HG03064 (cell line): Measurements from ENCODE around the gene CNGA1.

Experiments
- ATAC-seq: cut with Tn5 transposase; IDR thresholded peaks from one replicate; pipeline ENCODE4 v1.9.1; 2021; ENCODE audit warnings: low read depth; ENCODE audit not compliant: unreplicated experiment

Gene CNGA1

GRCh38 chr4:48016141-48017107 lies at the start of gene CNGA1, which contains the start of gene NIPAL1:
Gene CNGA1 (minus strand): TSS chr4:48016681. CDS start chr4:47952689, 63,992 bp downstream.
Gene NIPAL1 (plus strand): TSS chr4:48016772. CDS start chr4:48016840, 68 bp downstream.
- peak; percentile 81 for ATAC-seq

DNA sequence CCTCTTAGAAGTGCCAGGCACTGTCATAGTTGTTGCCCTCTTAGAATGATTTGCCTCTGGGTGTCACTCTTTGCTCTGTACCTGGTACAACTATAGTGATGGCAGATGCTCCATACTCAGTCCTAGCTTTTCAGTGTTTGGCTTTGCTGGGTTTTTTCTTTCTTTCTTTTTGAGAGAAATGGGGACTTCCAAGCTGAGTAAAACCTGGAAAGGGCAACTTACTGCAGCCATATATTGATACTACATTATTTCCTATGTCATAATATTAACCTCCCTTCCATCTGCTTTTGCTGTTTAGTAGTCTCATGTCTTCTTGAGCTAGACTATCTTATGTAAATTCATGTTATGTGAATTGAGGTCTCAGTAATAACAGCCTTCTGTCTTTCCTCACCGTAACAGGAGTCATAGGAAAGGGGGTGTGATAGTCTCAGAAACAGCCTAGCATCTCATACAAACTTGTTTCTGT lies 49.1 kb upstream of the CNGA1 start:
- ATAC-seq: peak; percentile 61

GRCh38 chr4:48064349-48064748 lies 47.9 kb upstream of the CNGA1 start:
- no peak for ATAC-seq

DNA sequence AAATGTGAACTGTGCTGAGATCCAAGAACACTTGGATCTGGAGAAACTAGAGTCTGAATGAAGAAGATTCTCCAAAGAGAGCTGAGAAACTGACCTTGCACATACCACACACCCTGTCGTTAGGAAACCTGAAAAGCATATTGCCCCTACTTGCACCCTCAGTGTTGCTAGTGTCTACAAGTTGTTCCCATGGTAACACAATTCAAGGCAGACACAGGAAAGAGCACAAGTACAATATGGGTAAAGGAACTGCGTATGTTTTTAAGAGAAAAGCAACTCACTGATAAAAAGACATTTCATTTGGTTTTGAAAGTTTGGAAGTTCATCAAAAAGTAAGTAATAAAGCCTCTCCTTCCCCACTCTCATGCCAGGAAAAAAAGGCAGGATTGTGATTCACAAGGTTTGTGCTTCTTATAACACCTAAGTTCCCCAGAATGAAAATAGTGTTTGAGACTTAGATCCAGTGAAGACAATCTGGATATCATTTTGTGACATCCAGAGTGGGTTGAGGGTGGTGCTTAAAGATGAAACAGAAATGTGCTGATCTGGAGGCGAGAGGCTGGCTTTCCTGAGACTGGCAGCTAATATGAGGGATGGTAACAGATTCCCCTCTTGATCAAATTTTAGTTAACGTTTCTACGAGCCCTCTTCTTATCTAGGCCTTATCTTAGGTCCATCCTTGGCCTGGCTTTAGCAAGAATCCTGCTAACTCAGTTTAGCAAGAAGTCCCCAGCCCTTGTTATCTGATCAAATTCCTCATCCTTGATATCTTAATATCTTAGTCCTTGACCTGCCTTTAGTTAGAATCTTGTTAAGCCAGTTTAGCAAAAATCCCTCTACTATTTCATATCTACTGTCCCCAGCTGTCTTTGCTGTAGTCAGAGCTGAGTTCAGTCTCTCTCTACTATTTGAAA lies 42.4 kb upstream of the CNGA1 start:
- no peak for ATAC-seq

DNA sequence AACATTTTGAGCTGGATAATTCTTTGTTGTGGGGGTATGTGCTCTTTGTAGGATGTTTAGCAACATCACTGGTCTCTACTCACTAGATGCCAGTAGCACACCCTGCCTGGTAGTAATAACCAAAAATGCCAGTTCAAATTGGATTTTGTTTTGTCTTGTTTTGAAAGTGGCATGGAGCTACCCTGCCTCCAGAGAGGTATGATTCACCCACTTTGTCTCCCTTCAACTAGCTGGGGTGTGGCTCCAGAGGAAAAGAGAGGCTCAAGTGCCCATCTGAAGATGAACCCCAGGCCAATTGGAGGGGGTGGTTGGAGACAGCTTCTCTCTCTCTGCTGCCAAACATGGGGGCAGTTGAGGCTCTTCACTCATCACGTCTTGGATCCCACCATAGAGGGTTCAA lies 34.6 kb upstream of the CNGA1 start:
- no peak for ATAC-seq

- ATAC-seq: no peak
Observed at GRCh38 chr4:48049483-48049882, 33.0 kb upstream of the CNGA1 start.

DNA sequence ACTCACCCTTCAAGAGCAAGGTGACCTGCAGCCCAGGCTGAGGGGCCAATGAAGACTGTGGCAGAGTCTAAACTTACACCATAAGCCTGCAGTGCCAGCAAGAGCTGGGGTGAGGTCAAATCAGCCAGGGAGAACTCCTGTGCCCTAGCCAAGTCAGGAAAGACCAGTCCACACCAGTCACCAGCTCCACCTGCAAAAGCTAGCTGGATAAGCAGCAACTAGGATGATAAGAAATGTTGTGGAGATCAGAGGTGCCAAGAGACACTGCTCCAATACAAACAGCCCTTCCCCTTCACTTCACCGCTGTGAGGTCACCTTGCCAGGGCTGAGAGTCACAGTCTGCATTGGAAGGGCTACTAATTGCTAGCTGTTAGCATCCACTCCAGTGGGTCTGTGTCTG lies 31.4 kb upstream of the CNGA1 start:
- ATAC-seq: peak; percentile 21

DNA sequence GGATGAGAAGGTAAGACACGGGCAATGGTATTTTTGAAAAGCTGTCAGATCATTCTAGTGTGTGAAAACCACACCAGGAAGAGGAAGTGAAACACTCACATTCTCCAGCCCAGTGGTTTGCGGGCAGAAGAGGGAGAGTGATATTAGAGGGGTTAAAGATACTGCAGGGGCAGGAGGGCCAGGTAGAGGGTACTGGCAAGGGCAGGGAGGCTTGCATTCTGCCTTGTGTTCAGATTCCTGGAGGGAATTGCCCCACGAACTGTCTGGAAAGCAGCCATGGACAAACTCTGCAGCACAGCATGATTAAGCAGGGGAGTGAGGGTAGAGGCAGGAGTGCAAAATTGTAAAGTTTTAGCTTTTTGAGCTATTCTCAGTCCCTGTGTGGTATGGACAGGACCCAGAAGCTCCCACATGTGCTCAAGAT lies 31.0 kb upstream of the CNGA1 start:
- peak; percentile 96 for ATAC-seq

GRCh38 chr4:48046059-48046458 lies 29.6 kb upstream of the CNGA1 start:
- no peak for ATAC-seq

GRCh38 chr4:48044298-48044697 lies 27.8 kb upstream of the CNGA1 start:
- ATAC-seq: no peak

GRCh38 chr4:48043504-48043903 lies 27.0 kb upstream of the CNGA1 start:
- no peak for ATAC-seq

GRCh38 chr4:48042979-48043461 lies 26.5 kb upstream of the CNGA1 start:
- no peak for ATAC-seq

DNA sequence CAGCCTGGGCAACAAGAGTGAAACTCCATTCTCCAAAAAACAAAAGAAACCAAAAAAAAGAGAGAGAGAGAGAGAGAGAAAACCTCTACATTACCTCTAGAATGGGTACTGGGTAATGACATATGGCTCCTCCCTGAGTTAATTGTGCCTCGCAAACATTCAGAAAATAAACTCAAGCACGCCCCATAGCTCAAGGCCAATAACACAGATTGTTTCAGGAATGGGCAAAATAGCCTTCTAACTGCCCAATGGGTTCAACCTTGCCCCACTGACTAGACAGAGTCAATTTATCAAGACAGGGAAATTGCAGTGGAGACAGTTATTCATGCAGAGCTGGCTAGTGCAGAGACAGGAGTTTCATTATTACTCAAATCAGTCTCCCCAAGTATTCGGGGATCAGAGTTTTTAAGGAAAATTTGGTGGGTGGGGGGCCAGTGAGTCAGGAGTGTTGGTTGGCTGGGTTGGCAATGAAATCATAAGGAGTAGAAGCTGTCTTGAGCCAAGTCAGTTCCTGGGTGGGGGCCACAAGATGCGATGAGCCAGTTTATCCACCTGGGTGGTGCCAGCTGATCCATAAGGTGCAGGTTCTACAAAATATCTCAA lies 25.2 kb upstream of the CNGA1 start:
- no peak for ATAC-seq

- ATAC-seq: no peak
Observed at GRCh38 chr4:48039561-48039960, 23.1 kb upstream of the CNGA1 start.

- ATAC-seq: no peak
Observed at GRCh38 chr4:48038666-48039065, 22.2 kb upstream of the CNGA1 start.

DNA sequence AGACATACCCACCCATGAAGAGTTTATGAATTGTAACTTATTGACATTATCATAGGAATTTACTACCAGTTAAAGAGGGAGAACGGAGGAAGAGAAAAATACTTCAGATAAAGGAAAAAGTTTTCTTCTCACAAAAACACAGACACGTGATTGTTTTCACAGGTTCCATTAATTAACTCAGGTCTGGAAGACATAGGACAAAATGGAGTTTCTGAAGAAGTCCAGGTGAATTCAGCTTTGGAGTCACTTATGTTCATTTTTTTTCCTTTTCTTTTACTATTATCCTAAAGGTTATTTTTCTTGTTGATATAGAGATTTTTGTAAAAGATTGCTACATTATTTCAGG lies 20.6 kb upstream of the CNGA1 start:
- no peak for ATAC-seq

GRCh38 chr4:48035952-48036351 lies 19.5 kb upstream of the CNGA1 start:
- no peak for ATAC-seq

DNA sequence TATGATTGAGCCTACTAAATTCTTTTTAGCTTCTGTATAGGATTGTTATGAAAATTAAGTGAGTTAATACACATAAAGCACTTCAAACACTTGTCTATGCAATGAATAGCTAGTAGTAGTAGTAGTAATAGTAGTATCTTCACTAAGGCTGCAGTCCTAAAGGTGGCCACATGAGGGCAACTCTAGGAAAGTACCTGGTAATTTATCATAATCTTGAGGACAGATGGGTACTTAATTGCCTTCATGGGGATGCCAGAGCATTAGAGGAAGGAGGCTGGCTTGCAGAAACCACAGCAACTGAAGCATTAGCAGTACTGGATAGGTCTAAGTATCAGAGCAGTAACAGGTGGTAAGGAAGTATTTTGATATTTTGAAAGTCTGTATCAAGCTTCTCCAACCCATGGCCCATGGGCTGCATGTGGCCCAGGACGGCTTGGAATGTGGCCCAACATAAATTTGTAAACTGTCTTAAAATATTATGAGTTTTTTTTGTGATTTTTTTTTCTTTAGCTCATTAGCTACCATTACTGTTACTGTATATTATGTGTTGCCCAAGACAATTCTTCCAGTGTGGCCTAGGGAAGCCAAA lies 17.4 kb upstream of the CNGA1 start:
- ATAC-seq: no peak

DNA sequence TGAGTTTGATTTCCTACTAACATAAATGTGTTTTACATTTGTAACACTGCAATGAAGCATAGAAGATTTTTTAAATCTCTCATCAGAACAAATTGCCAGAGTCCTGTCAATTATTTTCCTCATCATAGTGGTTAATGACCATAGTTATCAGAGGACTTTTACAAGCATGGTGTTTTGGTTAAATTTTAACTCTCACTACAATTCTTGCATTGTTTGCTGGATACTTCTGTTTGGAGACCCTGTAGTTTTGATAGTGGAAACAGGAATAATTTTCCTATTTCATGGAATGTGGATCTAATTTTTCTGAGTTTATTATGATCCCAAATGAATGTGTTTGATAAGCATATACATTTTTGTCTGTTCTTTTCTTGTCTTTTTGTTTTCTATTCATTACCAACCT lies 16.9 kb upstream of the CNGA1 start:
- no peak for ATAC-seq

- no peak for ATAC-seq
Observed at GRCh38 chr4:48032721-48033120, 16.2 kb upstream of the CNGA1 start.
